Natural killer cell (primary cell): ENCODE data around the gene RIMKLB. TPM values are rescaled to one million over a fixed set of nuclear protein-coding genes. Genes with fewer than 3 reads are reported as not detected.

ENCODE experiments used
- ATAC-seq, 3 donors: fragments of 150-1000 bp in 2 of 3; fragments of 200-7000 bp in 1 of 3; cut with Tn5 transposase; 1 replicate in 1 of 3; 2 replicates in 2 of 3; pipeline ENCODE4 v1.10.0; 2021; ENCODE audit warnings: mild to moderate bottlenecking in 2 of 3, moderate library complexity in 2 of 3
- DNase-seq, 2 donors: peaks; one replicate each; pipeline versions ENCODE4 v3.0.0 to v3.0.0-alpha.2; 2013 to 2021; ENCODE audit warnings: mixed read lengths in 1 of 2
- H3K27ac ChIP-seq: one replicate; pipeline ENCODE4 v1.5.1; 2013; ENCODE audit warnings: mild to moderate bottlenecking, low read length
- H3K27me3 ChIP-seq: one replicate; pipeline ENCODE4 v1.6.1; 2013; ENCODE audit warnings: low read length; ENCODE audit not compliant: control insufficient read depth, insufficient read depth
- H3K36me3 ChIP-seq: one replicate; pipeline ENCODE4 v1.6.1; 2013; ENCODE audit warnings: low read length; ENCODE audit not compliant: control insufficient read depth, insufficient read depth
- H3K4me1 ChIP-seq: one replicate; pipeline ENCODE4 v1.6.1; 2013; ENCODE audit warnings: low read length; ENCODE audit not compliant: control insufficient read depth, insufficient read depth
- H3K4me3 ChIP-seq: one replicate; pipeline ENCODE4 v1.5.1; 2013; ENCODE audit warnings: low read length
- H3K9me3 ChIP-seq: one replicate; pipeline ENCODE4 v1.6.1; 2013; ENCODE audit warnings: low read length; ENCODE audit not compliant: control insufficient read depth, insufficient read depth
- H3K27ac Mint-ChIP-seq, 2 donors: one replicate each; pipeline ENCODE4 v1.8.0; 2022; ENCODE audit warnings: mild to moderate bottlenecking in 2 of 2, mixed read lengths in 2 of 2, moderate library complexity in 1 of 2
- H3K27me3 Mint-ChIP-seq, 2 donors: one replicate each; pipeline ENCODE4 v1.8.0; 2022; ENCODE audit warnings: low read depth in 2 of 2, mixed read lengths in 2 of 2
- H3K36me3 Mint-ChIP-seq: one replicate; pipeline ENCODE4 v1.8.0; 2022; ENCODE audit warnings: mixed read lengths
- H3K4me1 Mint-ChIP-seq, 2 donors: one replicate each; pipeline ENCODE4 v1.8.0; 2022; ENCODE audit warnings: mixed read lengths in 2 of 2
- H3K4me3 Mint-ChIP-seq: one replicate; pipeline ENCODE4 v1.8.0; 2022; ENCODE audit warnings: mild to moderate bottlenecking, moderate library complexity, mixed read lengths
- H3K9me3 Mint-ChIP-seq, 2 donors: one replicate each; pipeline ENCODE4 v1.8.0; 2022; ENCODE audit warnings: mixed read lengths in 2 of 2
- WGBS: methylation state at CpG from one replicate; pipeline ENCODE4 v1.1.7; 2013; ENCODE audit warnings: missing lambda C conversion rate; ENCODE audit not compliant: insufficient coverage; 5-methylcytosine and 5-hydroxymethylcytosine counted together
- intact Hi-C: fragments of 100-400 bp; cut with micrococcal nuclease; formaldehyde crosslinking; loops from one replicate; pipeline ENCODE4 v1.14.2; 2022
- total RNA-seq, 4 donors: library from RNA; stranded (reverse); fragments of 120-200 nt in 1 of 4; gene quantifications; one replicate each; pipeline versions ENCODE4 v1.2.3 to v1.2.4, GENCODE V29; 2013 to 2022
- TF ChIP-seq, protein P1 (sequence below): fragments of 200-600 bp; IDR thresholded peaks from one replicate; pipeline ENCODE4 v1.8.0; 2022; ENCODE audit warnings: antibody characterized with exemption

RIMKLB gene
- total RNA-seq, 3 donors from 2014 or later (not counting 1 experiment from before 2014, with no cell fraction given): 13.7 to 16.3 (median 15.4) TPM

DNA sequence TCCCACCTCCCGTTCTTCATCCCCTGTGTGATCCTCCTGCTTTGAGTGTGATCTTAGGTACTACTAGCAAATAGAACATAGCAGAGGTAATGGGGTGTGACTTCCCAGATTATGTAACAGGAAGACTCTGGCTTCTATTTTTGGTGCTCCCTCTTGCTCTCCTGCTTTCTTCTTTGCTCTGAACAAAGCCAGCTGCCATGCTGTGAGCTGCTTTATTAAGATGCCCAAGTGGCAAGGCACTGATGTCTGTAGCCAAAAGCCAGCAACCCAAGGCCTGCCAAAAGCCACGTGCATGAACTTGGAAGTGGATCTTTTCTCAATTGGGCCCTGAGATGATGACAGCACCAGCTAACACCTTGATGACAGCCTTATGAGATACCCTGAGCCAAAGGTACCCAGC is 29.4 kb upstream of the RIMKLB start:
- Mint-ChIP-seq H3K36me3 (no peaks in the 10 kb centered on the region), H3K4me3 (no peak overlapping the region), H3K27ac (no peak overlapping the region), H3K27me3 (peaks cover 10 to 13% of the 10 kb centered on the region in 2 donors), H3K9me3 (no peaks in the 10 kb centered on the region), H3K4me1 (no peaks in the 10 kb centered on the region)
- ATAC-seq (no peak), DNase-seq (no peak)
- Histone ChIP-seq H3K9me3 (no peaks in the 10 kb centered on the region), H3K27ac (no peak overlapping the region), H3K4me1 (no peaks in the 10 kb centered on the region), H3K27me3 (no peaks in the 10 kb centered on the region), H3K4me3 (no peak overlapping the region), H3K36me3 (no peaks in the 10 kb centered on the region)
- 83% methylated on average over 2 of the region's 2 CpGs for WGBS
- TF ChIP-seq, protein P1, sequence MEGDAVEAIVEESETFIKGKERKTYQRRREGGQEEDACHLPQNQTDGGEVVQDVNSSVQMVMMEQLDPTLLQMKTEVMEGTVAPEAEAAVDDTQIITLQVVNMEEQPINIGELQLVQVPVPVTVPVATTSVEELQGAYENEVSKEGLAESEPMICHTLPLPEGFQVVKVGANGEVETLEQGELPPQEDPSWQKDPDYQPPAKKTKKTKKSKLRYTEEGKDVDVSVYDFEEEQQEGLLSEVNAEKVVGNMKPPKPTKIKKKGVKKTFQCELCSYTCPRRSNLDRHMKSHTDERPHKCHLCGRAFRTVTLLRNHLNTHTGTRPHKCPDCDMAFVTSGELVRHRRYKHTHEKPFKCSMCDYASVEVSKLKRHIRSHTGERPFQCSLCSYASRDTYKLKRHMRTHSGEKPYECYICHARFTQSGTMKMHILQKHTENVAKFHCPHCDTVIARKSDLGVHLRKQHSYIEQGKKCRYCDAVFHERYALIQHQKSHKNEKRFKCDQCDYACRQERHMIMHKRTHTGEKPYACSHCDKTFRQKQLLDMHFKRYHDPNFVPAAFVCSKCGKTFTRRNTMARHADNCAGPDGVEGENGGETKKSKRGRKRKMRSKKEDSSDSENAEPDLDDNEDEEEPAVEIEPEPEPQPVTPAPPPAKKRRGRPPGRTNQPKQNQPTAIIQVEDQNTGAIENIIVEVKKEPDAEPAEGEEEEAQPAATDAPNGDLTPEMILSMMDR: no peak
- intact Hi-C loops: no loop called here

DNA sequence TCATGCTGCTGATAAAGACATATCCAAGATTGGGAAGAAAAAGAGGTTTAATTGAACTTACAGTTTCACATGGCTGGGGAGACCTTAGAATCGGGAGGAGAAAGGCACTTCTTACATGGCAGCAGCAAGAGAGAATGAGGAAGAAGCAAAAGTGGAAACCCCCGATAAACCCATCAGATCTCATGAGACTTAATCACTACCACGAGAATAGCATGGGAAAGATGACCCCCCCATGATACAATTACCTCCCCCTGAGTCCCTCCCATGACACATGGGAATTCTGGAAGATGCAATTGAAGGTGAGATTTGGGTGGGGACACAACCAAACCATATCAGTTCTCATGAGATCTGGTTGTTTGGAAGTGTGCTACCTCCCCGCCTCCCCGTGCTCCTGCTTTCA is 25.4 kb upstream of the RIMKLB start:
- no peak overlapping the region for H3K27ac Mint-ChIP-seq
- no peaks in the 10 kb centered on the region for H3K9me3 ChIP-seq
- ATAC-seq (no peak), DNase-seq (no peak)
- intact Hi-C loops: no loop called here
- H3K27ac ChIP-seq: no peak overlapping the region
- no peaks in the 10 kb centered on the region for H3K36me3 ChIP-seq
- no peak overlapping the region for H3K4me3 ChIP-seq
- TF ChIP-seq, protein P1: no peak
- H3K27me3 ChIP-seq: no peaks in the 10 kb centered on the region
- H3K4me1 Mint-ChIP-seq: no peaks in the 10 kb centered on the region
- whole genome bisulfite sequencing: 93% methylated on average over 3 of the region's 5 CpGs
- H3K36me3 Mint-ChIP-seq: no peaks in the 10 kb centered on the region
- H3K4me1 ChIP-seq: no peaks in the 10 kb centered on the region
- no peaks in the 10 kb centered on the region for H3K9me3 Mint-ChIP-seq
- no peak overlapping the region for H3K4me3 Mint-ChIP-seq
- H3K27me3 Mint-ChIP-seq: peaks cover 0 to 7% of the 10 kb centered on the region in 2 donors

DNA sequence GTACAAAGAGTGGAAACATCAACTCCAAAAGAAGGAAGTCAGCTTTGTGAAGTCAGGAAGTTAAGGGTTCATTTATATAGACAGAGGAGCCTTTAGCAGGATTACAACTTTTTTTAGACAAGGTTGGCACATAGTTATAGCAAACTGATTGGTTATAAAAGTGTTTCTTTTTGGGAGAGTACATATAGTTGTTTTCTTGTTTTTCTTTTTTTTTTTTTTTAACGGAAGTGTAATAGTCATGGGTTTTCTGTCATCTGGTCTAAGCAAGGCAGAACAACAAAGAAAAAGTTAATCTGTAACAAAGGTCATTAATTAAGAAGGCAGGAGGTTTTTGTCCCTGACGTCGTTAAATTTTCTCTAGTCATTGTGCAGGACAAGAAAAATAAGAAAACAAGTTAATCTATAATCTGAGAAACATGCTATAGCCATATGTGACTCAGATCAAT is 22.2 kb upstream of the RIMKLB start:
- H3K36me3 Mint-ChIP-seq: no peaks in the 10 kb centered on the region
- H3K27me3 ChIP-seq: no peaks in the 10 kb centered on the region
- no peaks in the 10 kb centered on the region for H3K4me1 Mint-ChIP-seq
- no peaks in the 10 kb centered on the region for H3K9me3 ChIP-seq
- ATAC-seq (no peak), DNase-seq (no peak)
- TF ChIP-seq, protein P1: no peak
- H3K4me1 ChIP-seq: no peaks in the 10 kb centered on the region
- WGBS: no CpG with 5 or more reads among the region's 3 CpGs
- no peaks in the 10 kb centered on the region for H3K9me3 Mint-ChIP-seq
- H3K4me3 ChIP-seq: no peak overlapping the region
- H3K27ac Mint-ChIP-seq: no peak overlapping the region
- intact Hi-C loops: no loop called here
- H3K27ac ChIP-seq: no peak overlapping the region
- H3K36me3 ChIP-seq: no peaks in the 10 kb centered on the region
- H3K4me3 Mint-ChIP-seq: no peak overlapping the region
- H3K27me3 Mint-ChIP-seq: peaks cover 0 to 7% of the 10 kb centered on the region in 2 donors

DNA sequence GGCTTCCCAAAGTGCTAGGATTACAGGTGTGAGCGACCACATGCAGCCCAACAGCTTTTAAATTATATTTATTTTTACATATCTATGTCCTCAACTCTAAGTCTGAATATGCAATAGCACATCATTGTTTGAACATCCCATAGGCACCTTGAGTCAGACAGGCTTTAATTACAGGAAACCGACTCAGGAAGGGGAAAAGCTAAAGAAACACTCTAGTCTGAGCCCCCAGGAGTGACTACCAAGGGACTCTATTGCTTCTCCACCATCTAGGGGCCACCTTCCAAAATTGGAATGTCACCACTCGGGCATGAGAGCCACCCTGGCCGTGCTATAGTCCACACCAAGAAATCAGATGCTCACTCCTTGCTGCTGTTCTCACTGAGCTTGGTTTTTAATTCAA is 21.1 kb upstream of the RIMKLB start:
- Mint-ChIP-seq H3K27ac (no peak overlapping the region), H3K9me3 (no peaks in the 10 kb centered on the region), H3K4me1 (peaks cover 0 to under 1% of the 10 kb centered on the region in 2 donors), H3K36me3 (no peaks in the 10 kb centered on the region), H3K4me3 (no peak overlapping the region), H3K27me3 (peaks cover 0 to 7% of the 10 kb centered on the region in 2 donors)
- H3K27ac ChIP-seq: no peak overlapping the region
- TF ChIP-seq, protein P1: no peak
- ATAC-seq: no peak
- DNase-seq: no peak
- 89% methylated on average over 4 of the region's 4 CpGs for WGBS
- H3K9me3 ChIP-seq: no peaks in the 10 kb centered on the region
- H3K27me3 ChIP-seq: no peaks in the 10 kb centered on the region
- H3K4me3 ChIP-seq: no peak overlapping the region
- no peaks in the 10 kb centered on the region for H3K4me1 ChIP-seq
- no peaks in the 10 kb centered on the region for H3K36me3 ChIP-seq
- intact Hi-C loops: no loop called here
